Loucy (cell line): ENCODE results near the gene NCOR1.

Experiments used
- EZH2phosphoT487 ChIP-seq: fragments of 200-600 bp; IDR thresholded peaks from 2 replicates; pipeline ENCODE4 v1.6.1; 2018; ENCODE audit warnings: antibody characterized with exemption, mild to moderate bottlenecking, moderate library complexity, borderline replicate concordance
- TF ChIP-seq, protein P1 (sequence below): fragments of 200-600 bp; sonication (generic); conservative IDR thresholded peaks from 2 replicates; pipeline ENCODE4 v1.5.1; 2014; ENCODE audit warnings: mild to moderate bottlenecking, antibody characterized with exemption, low read length

GRCh38 chr17:16258901-16259300, 43.6 kb upstream of the NCOR1 start:
- TF ChIP-seq, protein P1, sequence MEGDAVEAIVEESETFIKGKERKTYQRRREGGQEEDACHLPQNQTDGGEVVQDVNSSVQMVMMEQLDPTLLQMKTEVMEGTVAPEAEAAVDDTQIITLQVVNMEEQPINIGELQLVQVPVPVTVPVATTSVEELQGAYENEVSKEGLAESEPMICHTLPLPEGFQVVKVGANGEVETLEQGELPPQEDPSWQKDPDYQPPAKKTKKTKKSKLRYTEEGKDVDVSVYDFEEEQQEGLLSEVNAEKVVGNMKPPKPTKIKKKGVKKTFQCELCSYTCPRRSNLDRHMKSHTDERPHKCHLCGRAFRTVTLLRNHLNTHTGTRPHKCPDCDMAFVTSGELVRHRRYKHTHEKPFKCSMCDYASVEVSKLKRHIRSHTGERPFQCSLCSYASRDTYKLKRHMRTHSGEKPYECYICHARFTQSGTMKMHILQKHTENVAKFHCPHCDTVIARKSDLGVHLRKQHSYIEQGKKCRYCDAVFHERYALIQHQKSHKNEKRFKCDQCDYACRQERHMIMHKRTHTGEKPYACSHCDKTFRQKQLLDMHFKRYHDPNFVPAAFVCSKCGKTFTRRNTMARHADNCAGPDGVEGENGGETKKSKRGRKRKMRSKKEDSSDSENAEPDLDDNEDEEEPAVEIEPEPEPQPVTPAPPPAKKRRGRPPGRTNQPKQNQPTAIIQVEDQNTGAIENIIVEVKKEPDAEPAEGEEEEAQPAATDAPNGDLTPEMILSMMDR, result no peak
- no peak for TF ChIP-seq EZH2phosphoT487
